PC-3 (cell line): ENCODE measurements around the gene ESYT2.

ENCODE experiments used
- CTCF ChIP-seq: fragments of 300-600 bp; sonication (generic); conservative IDR thresholded peaks from 2 replicates; pipeline ENCODE4 v1.5.1; 2017; ENCODE audit warnings: antibody characterized with exemption, low read depth, mild to moderate bottlenecking, low read length
- EZH2 ChIP-seq: fragments of 300-600 bp; sonication (generic); IDR thresholded peaks from one replicate; pipeline ENCODE4 v1.6.1; 2017; ENCODE audit warnings: antibody characterized with exemption, mild to moderate bottlenecking, low read length; ENCODE audit not compliant: unreplicated experiment
- EZH2phosphoT487 ChIP-seq: fragments of 300-600 bp; sonication (generic); IDR thresholded peaks from 2 replicates; pipeline ENCODE4 v1.6.1; 2018; ENCODE audit warnings: mild to moderate bottlenecking, antibody characterized with exemption, low read length, borderline replicate concordance

DNA sequence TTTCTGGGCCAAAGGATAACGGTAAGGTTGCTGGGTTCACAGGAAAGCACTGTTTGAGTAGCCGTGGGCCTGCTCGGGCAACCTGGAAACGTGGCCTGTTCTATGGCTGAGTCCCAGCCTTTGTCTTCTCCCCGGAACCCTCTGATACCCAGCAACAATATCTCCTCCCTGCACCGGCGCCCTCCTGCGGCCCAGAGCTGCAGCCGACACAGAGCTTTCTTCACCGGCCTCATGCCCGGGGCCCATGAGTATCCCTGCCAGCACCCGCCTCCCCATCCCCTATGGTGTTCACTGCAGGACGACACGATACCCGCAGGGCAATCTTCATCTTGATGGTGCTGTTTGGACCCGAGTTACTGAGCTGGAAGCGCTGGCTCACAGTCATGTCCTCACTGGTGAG is 86.1 kb downstream of the ESYT2 start:
- TF ChIP-seq CTCF (no peak), EZH2 (no peak), EZH2phosphoT487 (no peak)
